Body of pancreas (tissue), 4 donors: ENCODE data around the gene BRD3OS.

Source experiments
- CTCF ChIP-seq, 7 experiments: fragments of 450-650 bp in 4 of 7; fragments of 200-600 bp in 3 of 7; sonication (generic) in 3 of 7; IDR thresholded peaks; one replicate each; pipeline ENCODE4 v1.5.1; 2016 to 2019; ENCODE audit warnings: antibody characterized with exemption in 7 of 7
- POLR2A ChIP-seq, 3 donors: fragments of 450-650 bp; IDR thresholded peaks; one replicate each; pipeline ENCODE4 v1.6.1; 2016; ENCODE audit warnings: antibody characterized with exemption in 3 of 3, mild to moderate bottlenecking in 2 of 3

GRCh38 chr9:134062461-134063087 lies 37.3 kb downstream of the BRD3OS start:
- TF ChIP-seq CTCF (IDR thresholded peaks at IDR 0.05) (no peak), POLR2A (IDR thresholded peaks at IDR 0.05) (no peak)
